Natural killer cell treated with Interleukin-12 subunit alpha and Interleukin-12 subunit beta and Interleukin-15 and Interleukin-18, amount 100 ng/mL, for 72 hours (primary cell): Measurements from ENCODE around the gene SORCS2. TPM values are rescaled to one million over a fixed set of nuclear protein-coding genes. Genes with fewer than 3 reads are reported as not detected.

Experiments
- ATAC-seq, 2 donors: fragments of 150-1000 bp; cut with Tn5 transposase in 1 of 2; sonication (Bioruptor Pico), chemical (Tn5 transposase) in 1 of 2; 2 replicates each; pipeline ENCODE4 v1.10.0; 2021
- DNase-seq: peaks from one replicate; pipeline ENCODE4 v3.0.0; 2022; ENCODE audit warnings: low spot score
- H3K27ac Mint-ChIP-seq, 2 donors: 1 replicate in 1 of 2; 2 replicates in 1 of 2; pipeline ENCODE4 v1.8.0; 2022; ENCODE audit warnings: mixed read lengths in 2 of 2, mild to moderate bottlenecking in 1 of 2, moderate library complexity in 1 of 2
- H3K27me3 Mint-ChIP-seq, 2 donors: 1 replicate in 1 of 2; 2 replicates in 1 of 2; pipeline ENCODE4 v1.8.0; 2022; ENCODE audit warnings: mixed read lengths in 2 of 2
- H3K36me3 Mint-ChIP-seq: one replicate; pipeline ENCODE4 v1.8.0; 2022; ENCODE audit warnings: mixed read lengths
- H3K4me1 Mint-ChIP-seq, 2 donors: 1 replicate in 1 of 2; 2 replicates in 1 of 2; pipeline ENCODE4 v1.8.0; 2022; ENCODE audit warnings: low read depth in 2 of 2, mixed read lengths in 2 of 2, mild to moderate bottlenecking in 1 of 2
- H3K4me3 Mint-ChIP-seq: one replicate; pipeline ENCODE4 v1.8.0; 2022; ENCODE audit warnings: mixed read lengths
- H3K9me3 Mint-ChIP-seq: 2 replicates; pipeline ENCODE4 v1.8.0; 2022; ENCODE audit warnings: mixed read lengths
- total RNA-seq, 2 donors: library from RNA; stranded (reverse); gene quantifications; one replicate each; pipeline ENCODE4 v1.2.3, GENCODE V29; 2022

Gene SORCS2
- total RNA-seq, 2 donors from 2014 or later, result 0.17 to 0.21 TPM

DNA sequence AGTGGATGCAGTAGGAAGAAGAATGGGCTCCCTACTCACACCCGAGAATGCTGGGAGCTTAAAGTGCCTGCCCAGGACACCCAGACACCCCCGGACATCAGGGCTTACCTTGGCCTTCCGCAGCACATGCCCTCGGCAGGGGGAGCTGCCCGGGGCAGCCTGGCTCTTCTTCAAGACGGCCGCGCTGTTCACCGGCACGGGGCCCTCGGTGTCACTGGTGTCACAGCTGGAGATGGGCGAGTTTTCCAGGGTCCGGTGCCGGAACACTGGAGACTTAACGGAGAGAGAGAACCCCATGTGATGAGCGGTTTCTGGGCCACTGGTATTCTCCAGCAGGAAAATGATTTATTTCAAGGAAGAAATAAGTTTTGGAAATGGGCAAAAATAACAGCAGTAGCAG, 576.4 kb downstream of the SORCS2 start:
- DNase-seq (no peak), ATAC-seq (no peak)
- Mint-ChIP-seq H3K4me3 (no peak overlapping the region), H3K9me3 (no peaks in the 10 kb centered on the region), H3K27ac (no peak overlapping the region), H3K27me3 (peaks cover 0 to 4% of the 10 kb centered on the region in 2 donors), H3K4me1 (no peaks in the 10 kb centered on the region), H3K36me3 (no peaks in the 10 kb centered on the region)

DNA sequence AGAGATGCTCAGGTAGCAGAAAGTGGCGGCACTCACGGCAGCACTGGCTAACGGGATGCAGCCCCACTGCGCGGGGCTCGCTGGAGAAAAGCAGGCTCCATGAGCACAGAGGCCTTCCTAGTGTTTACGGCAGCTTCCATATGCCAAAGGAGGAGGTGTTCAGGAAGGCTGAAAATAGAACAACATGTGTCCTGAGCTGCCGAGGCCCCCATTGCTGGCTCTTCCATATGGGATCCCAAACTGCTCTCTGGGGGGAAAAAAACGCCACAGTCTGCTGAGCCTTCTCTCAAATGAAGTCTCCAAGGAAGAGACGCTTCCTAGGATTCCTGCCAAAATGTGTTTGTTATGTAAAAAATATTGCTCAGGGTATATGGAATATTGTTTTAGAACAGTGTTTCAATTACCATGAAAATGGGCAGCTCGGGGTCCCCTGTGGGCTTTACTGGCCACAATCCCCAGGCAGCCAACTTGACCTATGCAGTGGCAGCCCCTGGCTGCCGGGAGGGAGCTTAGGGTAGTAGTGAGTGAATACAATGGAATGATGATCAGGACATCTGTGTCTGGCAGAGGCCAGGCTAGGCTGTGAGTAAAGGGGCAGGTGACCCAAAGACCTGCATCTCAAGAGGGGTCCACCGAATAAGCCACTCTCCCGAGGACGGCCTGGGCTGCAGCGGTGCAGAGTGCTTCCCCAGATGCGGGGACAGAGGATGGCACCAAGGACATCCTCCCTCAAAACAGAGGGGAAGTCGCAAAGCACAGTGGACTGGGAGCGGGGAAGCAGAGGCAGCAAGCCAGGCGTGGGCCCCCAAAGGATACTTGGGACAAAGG, 577.3 kb downstream of the SORCS2 start:
- H3K4me1 Mint-ChIP-seq, result no peaks in the 10 kb centered on the region
- ATAC-seq (no peak), DNase-seq (no peak)
- no peaks in the 10 kb centered on the region for H3K36me3 Mint-ChIP-seq
- peaks cover 0 to 4% of the 10 kb centered on the region in 2 donors for H3K27me3 Mint-ChIP-seq
- no peak overlapping the region for H3K4me3 Mint-ChIP-seq
- no peak overlapping the region for H3K27ac Mint-ChIP-seq
- H3K9me3 Mint-ChIP-seq, result no peaks in the 10 kb centered on the region

DNA sequence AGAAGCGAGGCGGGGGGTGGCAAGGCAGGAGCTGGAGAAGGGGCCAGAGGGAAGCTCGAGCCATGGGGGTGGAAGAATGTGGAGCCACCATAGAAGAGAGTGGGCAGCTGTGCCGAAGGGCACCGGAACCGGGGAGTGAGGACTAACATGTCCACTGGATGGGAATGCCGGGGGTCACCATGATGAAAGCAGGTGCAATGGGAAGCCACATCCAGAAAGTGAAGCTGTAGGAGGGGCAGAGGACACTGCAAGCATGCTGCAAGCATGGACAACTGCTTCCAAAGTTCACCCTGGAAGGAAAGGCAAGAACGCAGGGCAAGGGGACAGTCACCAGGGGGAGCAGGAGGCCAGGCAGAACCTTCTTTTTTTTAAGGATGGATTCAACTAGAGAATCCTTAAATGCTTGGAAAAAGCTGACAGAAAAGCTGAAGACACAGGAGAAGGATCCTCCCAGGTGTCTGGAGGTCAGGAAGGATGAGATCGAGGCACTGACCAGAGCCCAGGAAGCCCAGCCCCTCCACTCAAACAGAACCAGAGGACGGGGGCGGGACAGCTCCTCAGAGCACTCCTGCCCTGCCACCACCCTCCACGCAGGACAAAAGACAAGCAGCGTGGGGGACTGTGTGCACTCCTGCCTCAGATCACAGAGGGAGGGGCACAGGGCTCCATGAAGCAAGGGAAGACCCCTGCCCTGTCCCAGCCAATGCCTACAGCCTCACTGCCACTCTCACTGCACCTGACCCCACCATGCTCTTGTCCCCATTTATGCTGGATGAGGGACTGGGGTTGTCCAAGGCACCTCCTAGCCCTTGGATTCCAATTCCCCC, 578.1 kb downstream of the SORCS2 start:
- no peak for ATAC-seq
- Mint-ChIP-seq H3K4me3 (no peak overlapping the region), H3K4me1 (no peaks in the 10 kb centered on the region), H3K36me3 (no peaks in the 10 kb centered on the region), H3K9me3 (no peaks in the 10 kb centered on the region), H3K27me3 (peaks cover 0 to 4% of the 10 kb centered on the region in 2 donors), H3K27ac (no peak overlapping the region)
- no peak for DNase-seq

DNA sequence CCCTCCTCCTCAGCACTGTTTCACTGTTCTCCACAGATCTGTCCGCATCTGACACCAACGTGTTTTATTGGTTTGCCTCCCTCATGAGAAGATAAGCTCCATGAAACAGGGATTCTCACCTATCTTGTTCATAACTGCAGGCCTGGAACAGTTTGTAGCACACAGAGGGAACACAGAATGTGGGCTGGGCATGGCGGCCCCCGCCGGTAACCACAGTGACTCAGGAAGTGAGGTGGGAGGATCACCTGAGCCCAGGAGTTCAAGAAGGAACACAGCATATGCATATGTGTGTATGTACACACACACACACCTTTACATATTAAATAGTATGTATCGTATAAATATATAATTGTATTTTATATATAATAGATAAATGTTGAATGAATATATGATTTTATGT, 578.7 kb downstream of the SORCS2 start:
- no peaks in the 10 kb centered on the region for H3K9me3 Mint-ChIP-seq
- H3K4me3 Mint-ChIP-seq, result no peak overlapping the region
- H3K27me3 Mint-ChIP-seq, result peaks cover 0 to 4% of the 10 kb centered on the region in 2 donors
- H3K36me3 Mint-ChIP-seq, result no peaks in the 10 kb centered on the region
- ATAC-seq, result no peak
- no peak overlapping the region for H3K27ac Mint-ChIP-seq
- DNase-seq, result no peak
- no peaks in the 10 kb centered on the region for H3K4me1 Mint-ChIP-seq

DNA sequence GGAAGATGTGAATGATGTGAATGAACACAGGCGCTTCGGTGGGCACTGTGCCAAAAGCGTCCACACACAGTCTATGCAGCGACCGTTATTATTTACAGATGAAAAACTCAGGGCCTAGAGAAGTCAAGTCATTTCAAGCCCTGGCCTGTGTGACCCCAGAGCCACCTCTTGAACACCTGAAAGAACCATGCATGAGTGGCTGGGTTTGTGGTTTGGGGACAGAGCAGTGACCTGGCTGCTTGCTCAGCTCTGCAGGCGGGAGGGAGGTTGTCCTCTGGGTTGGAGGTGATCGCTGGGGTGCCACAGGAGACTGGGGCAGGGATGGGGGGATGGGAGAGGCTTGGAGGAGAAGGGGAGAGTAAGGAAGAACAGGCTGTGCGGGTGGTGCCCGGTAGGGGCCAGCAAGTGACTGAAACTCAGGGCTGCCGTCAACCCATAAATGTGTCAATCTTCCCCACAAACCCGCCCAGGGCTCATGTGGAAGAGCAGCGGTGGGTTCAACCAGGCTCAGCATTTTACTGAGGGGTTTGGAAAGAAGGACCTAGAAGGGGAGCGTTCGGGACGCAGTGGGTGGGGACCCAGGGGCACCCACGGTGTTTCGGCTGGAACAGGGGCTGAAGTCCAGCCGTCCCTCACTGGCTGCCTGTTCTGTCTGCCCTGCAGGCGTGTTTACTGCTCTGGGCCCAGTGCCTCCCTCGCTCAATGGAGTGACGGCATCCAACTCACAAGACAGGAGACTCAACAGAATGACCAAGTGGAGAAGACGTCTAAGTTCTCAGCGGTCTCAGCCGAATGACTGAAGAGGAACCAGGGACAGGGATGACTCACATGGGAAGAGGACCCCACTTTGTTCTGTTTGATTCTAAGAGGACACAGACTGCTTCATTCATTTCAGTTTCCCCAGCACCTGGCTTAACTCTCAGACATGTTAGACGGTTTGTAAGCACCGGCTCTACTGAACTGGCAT, 579.5 kb downstream of the SORCS2 start:
- H3K27me3 Mint-ChIP-seq, result peaks cover 0 to 4% of the 10 kb centered on the region in 2 donors
- H3K4me3 Mint-ChIP-seq, result no peak overlapping the region
- no peak overlapping the region for H3K27ac Mint-ChIP-seq
- no peaks in the 10 kb centered on the region for H3K36me3 Mint-ChIP-seq
- DNase-seq (no peak), ATAC-seq (peak in 1 of 2 donors; percentile 4)
- no peaks in the 10 kb centered on the region for H3K4me1 Mint-ChIP-seq
- H3K9me3 Mint-ChIP-seq, result no peaks in the 10 kb centered on the region

DNA sequence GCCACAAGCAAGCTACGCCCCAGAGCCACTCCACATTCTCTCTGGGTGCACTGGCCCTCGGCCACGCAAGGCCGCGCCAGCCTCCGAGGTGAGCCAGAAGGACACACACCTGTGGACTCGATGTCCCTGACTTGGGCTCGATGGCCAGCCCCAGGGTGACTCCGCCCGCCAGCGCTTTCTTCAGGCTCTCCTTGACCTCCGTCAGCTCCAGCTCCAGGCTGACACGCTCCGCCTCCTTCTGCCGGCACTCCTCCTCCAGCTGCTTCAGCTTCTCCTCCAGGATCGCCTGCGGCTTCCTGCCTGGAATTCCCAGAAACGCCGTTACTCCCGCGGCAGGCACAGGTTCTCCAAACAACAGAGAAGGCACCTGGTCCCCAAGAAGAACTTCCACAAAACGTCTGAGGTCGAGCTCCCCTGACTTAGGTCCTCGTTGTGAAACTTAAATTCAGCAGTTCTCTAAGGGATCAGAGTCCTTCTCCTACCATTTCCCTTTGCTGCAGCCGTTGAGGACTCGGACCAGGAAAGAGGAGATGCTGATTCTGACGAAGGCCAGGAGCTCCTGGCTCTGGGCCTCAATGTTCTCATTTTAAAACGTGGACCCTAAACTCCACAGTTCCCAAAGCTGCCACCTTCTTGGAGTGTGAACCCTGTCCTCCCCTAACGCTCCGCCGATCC, 580.5 kb downstream of the SORCS2 start:
- Mint-ChIP-seq H3K36me3 (no peaks in the 10 kb centered on the region), H3K9me3 (no peaks in the 10 kb centered on the region), H3K27ac (no peak overlapping the region), H3K4me1 (no peaks in the 10 kb centered on the region), H3K27me3 (peaks cover 0 to 4% of the 10 kb centered on the region in 2 donors), H3K4me3 (no peak overlapping the region)
- no peak for ATAC-seq
- DNase-seq, result no peak

DNA sequence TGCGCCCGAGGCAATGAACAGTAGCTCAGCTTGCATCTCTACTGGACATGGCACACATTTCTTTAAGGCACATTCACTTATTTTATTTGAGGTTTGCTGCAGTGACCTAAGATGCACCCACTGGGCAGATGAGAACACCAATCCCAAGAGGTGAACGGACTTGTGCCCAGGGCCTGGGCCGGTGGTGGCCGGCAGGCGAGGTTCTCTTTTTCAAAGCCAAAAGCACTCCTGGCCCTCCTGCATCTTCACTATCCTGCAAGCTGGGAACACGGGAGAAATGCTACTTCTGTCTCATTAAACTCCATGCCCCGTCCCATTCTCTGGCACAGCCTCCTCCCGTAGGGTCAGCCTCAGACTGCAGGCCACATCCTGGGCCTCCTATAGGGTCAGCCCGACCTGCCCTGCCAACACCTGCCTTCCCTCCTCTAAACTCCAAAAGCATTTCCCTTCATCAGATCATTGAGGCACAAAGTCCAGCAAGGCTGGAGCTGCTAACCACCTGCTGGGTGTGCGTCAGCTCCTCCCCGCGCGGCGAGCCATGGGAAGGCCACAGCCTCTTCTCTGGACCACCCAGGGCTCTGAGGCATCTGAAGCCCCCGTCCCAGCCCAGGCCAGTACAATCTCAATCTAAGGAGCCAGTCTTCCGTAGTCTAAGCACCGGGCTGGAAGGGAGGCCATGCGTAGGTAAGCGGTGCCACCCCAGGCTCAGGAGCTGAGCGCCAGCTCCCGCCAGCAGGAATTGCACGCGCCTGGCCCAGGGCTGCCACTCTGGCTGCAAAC, 581.3 kb downstream of the SORCS2 start:
- ATAC-seq, result no peak
- no peak overlapping the region for H3K4me3 Mint-ChIP-seq
- H3K27me3 Mint-ChIP-seq, result peaks cover 0 to 4% of the 10 kb centered on the region in 2 donors
- H3K9me3 Mint-ChIP-seq, result no peaks in the 10 kb centered on the region
- no peak overlapping the region for H3K27ac Mint-ChIP-seq
- DNase-seq, result no peak
- H3K36me3 Mint-ChIP-seq, result no peaks in the 10 kb centered on the region
- H3K4me1 Mint-ChIP-seq, result no peaks in the 10 kb centered on the region

DNA sequence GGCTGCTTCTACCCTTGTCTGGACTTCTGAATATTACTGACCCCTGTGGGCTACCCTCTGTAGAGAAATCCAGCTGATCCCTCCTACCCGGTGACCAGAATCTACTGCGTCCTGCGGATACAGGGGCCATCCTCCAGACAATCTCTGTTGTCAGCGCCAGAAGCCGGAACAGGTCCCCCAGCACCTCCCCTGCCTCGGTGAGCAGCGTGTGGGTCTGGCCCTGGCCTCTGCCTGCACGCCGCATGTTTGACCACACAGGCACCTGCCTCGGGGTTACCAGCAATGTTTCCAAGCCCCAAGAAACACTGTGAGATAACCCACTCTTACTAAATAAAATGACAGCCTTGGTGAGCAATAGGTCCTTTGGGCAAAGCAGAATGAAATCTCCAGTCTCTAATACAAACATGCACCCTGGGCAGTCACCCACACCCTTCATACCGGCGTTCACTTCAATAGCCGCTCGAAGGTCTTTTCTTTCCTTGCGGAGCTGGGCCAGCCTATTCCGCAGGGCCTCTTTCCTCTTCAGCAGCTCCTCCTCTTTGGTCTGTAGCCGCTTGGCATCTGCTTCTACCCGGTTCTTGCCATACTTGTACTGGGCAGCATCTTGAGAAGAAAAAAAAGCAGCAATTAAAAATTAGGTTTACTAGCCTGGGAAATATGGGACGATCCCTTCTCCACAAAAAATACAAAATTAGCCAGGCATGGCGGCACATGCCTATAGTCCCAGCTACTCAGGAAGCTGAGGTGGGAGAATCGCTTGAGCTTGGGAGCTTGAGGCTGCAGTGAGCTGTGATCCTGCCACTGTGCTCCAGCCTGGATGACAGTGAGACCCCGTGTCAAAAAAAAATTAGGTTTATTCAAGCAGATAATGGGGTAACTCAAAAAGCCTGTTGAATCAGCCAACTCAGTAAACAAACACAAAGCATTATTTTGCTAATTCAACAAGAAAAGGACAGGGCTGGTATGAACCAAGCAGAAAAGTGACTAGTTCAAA, 582.3 kb downstream of the SORCS2 start:
- no peaks in the 10 kb centered on the region for H3K4me1 Mint-ChIP-seq
- H3K27me3 Mint-ChIP-seq, result peaks cover 0 to 4% of the 10 kb centered on the region in 2 donors
- H3K9me3 Mint-ChIP-seq, result no peaks in the 10 kb centered on the region
- no peak overlapping the region for H3K4me3 Mint-ChIP-seq
- H3K27ac Mint-ChIP-seq, result no peak overlapping the region
- DNase-seq (no peak), ATAC-seq (no peak)
- H3K36me3 Mint-ChIP-seq, result no peaks in the 10 kb centered on the region

DNA sequence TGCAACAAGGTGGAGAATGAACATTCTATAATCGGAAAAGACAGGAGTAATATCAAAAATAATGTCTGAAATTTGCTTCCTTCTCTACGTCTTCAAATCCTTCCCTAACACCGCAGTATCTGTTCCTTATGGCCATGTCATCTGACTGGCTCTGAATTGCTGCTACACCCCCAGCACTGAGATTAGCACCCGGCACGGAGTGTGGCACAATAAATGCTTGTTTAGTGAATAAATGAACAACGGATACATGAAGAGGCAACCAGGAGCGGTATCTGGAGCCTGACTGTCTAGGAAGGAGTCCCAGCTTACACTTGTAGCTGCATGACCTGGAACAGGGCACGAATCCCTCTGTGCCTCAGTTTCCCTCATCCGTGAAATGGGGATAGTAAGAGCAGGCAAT, 583.1 kb downstream of the SORCS2 start:
- DNase-seq (no peak), ATAC-seq (no peak)
- Mint-ChIP-seq H3K4me3 (no peak overlapping the region), H3K27me3 (no peaks in the 10 kb centered on the region), H3K4me1 (no peaks in the 10 kb centered on the region), H3K27ac (no peak overlapping the region), H3K36me3 (no peaks in the 10 kb centered on the region), H3K9me3 (no peaks in the 10 kb centered on the region)

DNA sequence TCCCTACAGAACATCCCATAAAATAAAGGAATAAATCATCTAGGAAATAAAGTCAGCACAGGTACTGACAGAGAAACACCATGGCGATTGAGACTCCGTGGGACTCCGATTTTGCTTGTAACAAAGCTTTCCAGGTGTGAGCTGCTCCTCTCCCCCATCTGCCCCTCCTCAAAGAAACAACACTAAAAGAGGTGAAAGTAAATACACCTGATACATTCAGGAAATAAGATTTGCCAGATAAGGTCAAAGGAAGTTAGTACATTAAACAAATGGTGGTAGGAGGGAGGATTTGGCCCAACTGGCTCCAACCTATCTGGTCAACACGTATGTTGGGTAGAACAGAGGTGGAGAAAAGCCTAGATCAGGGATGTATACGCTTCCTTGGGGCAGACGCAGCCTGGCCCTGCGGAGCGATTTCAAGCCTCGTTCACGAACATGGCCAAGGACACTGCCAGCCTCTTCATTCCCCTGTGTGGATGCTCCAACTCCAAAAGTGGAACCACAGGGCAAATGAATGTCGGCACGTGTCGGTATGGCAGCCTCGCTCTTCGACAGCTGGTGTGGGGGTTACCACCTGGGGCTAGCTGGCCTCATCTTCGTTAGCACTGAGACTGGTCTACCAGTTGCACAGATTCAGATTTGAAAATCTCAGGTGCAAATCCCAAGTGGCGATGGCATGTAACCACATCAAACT, 584.8 kb downstream of the SORCS2 start:
- Mint-ChIP-seq H3K4me1 (peaks cover 11 to 13% of the 10 kb centered on the region in 2 donors), H3K27ac (no peak overlapping the region), H3K36me3 (no peaks in the 10 kb centered on the region), H3K4me3 (no peak overlapping the region), H3K9me3 (no peaks in the 10 kb centered on the region), H3K27me3 (no peaks in the 10 kb centered on the region)
- ATAC-seq (no peak), DNase-seq (no peak)

DNA sequence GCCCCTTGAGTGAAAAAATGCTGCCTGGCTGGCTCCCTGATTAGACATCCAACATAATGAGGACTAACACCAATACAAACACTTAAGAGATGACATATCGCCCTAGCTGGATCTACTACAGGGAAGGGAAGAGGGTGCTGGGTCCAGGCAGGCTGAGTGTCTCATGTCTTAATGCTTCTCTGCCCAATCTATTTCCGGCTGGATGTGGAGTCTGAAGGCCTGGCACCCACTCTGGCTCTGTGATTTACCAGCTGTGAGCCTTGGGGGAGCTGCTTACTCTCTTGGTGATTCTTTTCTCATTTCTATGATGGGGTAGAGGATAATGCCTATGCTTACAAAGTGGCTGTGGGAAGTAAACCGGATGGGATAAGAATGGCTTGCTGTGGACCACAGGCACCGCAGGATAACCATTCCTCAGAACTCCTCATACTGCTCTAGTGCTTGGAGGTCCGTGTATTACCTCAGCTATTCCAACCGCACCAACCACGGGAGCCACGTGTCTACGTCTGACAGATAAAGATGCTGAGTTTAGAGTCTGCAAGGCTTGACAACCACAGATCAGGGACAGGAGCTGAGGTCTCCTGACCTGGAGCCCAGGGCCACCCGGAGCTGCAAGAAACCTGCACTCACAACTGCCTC, 585.7 kb downstream of the SORCS2 start:
- H3K9me3 Mint-ChIP-seq, result no peaks in the 10 kb centered on the region
- H3K27ac Mint-ChIP-seq, result no peak overlapping the region
- H3K36me3 Mint-ChIP-seq, result no peaks in the 10 kb centered on the region
- no peak for DNase-seq
- no peak overlapping the region for H3K4me3 Mint-ChIP-seq
- H3K4me1 Mint-ChIP-seq, result peaks cover 13 to 20% of the 10 kb centered on the region in 2 donors
- no peaks in the 10 kb centered on the region for H3K27me3 Mint-ChIP-seq
- ATAC-seq, result no peak
